Measurements from ENCODE around the gene UCHL1. TPM values are rescaled to one million over a fixed set of nuclear protein-coding genes. Genes with fewer than 3 reads are reported as not detected.

Gene UCHL1
- total and polyA plus RNA-seq, 10 of the 15 experiments (the other 5 are each of a cell fraction or from before 2014, with no cell fraction given) = 0.29 to 178 (median 125) TPM

- no TSS peak for BruUV-seq (replicated peaks)
- TF ChIP-seq RAD51 (IDR thresholded peaks at IDR 0.05) (no peak), BCL3 (IDR thresholded peaks at IDR 0.05; ENCODE audit: borderline replicate concordance, insufficient read depth, low read depth, low read length, poor library complexity, severe bottlenecking) (no peak), NRF1 (conservative IDR thresholded peaks at IDR 0.05; ENCODE audit: low read depth, low read length) (no peak), TAF1 (IDR thresholded peaks at IDR 0.05; ENCODE audit: borderline replicate concordance, low read depth, low read length) (no peak), LARP7 (IDR thresholded peaks at IDR 0.05) (no peak), RAD21 (IDR thresholded peaks at IDR 0.05; ENCODE audit: insufficient read depth, low read depth, low read length) (no peak), GABPA (IDR thresholded peaks at IDR 0.05; ENCODE audit: low read depth) (no peak), NR2C1 (IDR thresholded peaks at IDR 0.05) (no peak), CREM (IDR thresholded peaks at IDR 0.05; ENCODE audit: low read depth) (no peak), PAX8 (IDR thresholded peaks at IDR 0.05) (no peak), ZZZ3 (IDR thresholded peaks at IDR 0.05; ENCODE audit: control insufficient read depth, insufficient read length, low read depth) (no peak), FOS (IDR thresholded peaks at IDR 0.05; ENCODE audit: borderline replicate concordance, extremely low read depth, insufficient read length) (no peak), CEBPZ (IDR thresholded peaks at IDR 0.05; ENCODE audit: low read depth, low read length) (no peak), HDAC6 (IDR thresholded peaks at IDR 0.05; ENCODE audit: unreplicated experiment) (no peak), NFXL1 (IDR thresholded peaks at IDR 0.05; ENCODE audit: borderline replicate concordance) (no peak), PKNOX1 (IDR thresholded peaks at IDR 0.05) (no peak), SKIL (IDR thresholded peaks at IDR 0.05; ENCODE audit: low read depth, poor library complexity, severe bottlenecking) (no peak), MTA2 (IDR thresholded peaks at IDR 0.05; ENCODE audit: low read depth) (no peak), CBX3 (IDR thresholded peaks at IDR 0.05; ENCODE audit: borderline replicate concordance, low read depth) (no peak)
- RAD21 ChIA-PET (ENCODE audit: unreplicated experiment) = no interaction called here
- no peak overlapping the region for H3K4me2 ChIP-seq (ENCODE audit: control insufficient read depth, insufficient read depth)
- H3K9me3 ChIP-seq (replicated peaks; ENCODE audit: control insufficient read depth, insufficient read depth, low read length) = no peaks in the 10 kb centered on the region; the same call in 2 of the 3 replicates
- CTCF ChIA-PET = interaction anchor here (0.7 kb wide), 1 partner anchor 321 kb away, joined by 3 read pairs; no protein-coding TSS in a partner anchor
- in situ Hi-C loops (cut with MboI) (no loop called here), intact Hi-C loops (cut with micrococcal nuclease; ENCODE audit: unreplicated experiment) (no loop called here)
- no peak overlapping the region for H3K27ac ChIP-seq (ENCODE audit: control insufficient read depth, insufficient read depth)
- no peaks in the 10 kb centered on the region for H4K20me1 ChIP-seq (ENCODE audit: control insufficient read depth, insufficient read depth)
- SMC1A ChIA-PET (ENCODE audit: uncharacterized antibody, unreplicated experiment) = no interaction called here
- no peak overlapping the region for H3K4me3 ChIP-seq
- H3K27me3 ChIP-seq (replicated peaks in 1 of 2; ENCODE audit: control insufficient read depth in 2 of 2, insufficient read depth in 2 of 2, low read length in 1 of 2) = peaks cover 0 to 5% of the 10 kb centered on the region in 2 experiments; a peak in 2 of 4 replicates
- 0% methylated on average over 1 of the region's 1 CpG for WGBS (ENCODE audit: insufficient coverage, insufficient replicate concordance, low lambda C conversion rate, missing lambda C conversion rate)
- H3K36me3 ChIP-seq (ENCODE audit: control insufficient read depth in 2 of 2, insufficient read depth in 2 of 2, low read length in 1 of 2) = no peaks in the 10 kb centered on the region
- no peaks in the 10 kb centered on the region for H3K4me1 ChIP-seq (ENCODE audit: control insufficient read depth, insufficient read depth, low read length)
- no peak for ATAC-seq
- FAIRE-seq = no peak
- no peak overlapping the region for H2AFZ ChIP-seq (ENCODE audit: control insufficient read depth, low read depth, low read length)
- no peak for DNase-seq (ENCODE audit: low read depth, low spot score)
- POLR2A ChIA-PET = no interaction called here
- no peak overlapping the region for H3K9ac ChIP-seq (ENCODE audit: control insufficient read depth, insufficient read depth, low read length)
- H3K79me2 ChIP-seq (ENCODE audit: control insufficient read depth, insufficient read depth, low read length) = no peaks in the 10 kb centered on the region
Measured at GRCh38 chr4:41241919-41242318, 14.8 kb upstream of the UCHL1 start.

Data from GM12878 (cell line).